ENCODE data around the gene SRP9. TPM values are rescaled to one million over a fixed set of nuclear protein-coding genes. Genes with fewer than 3 reads are reported as not detected.

Gene SRP9
- total RNA-seq, 1 donor from 2014 or later = 1,104 TPM

- Histone ChIP-seq H3K4me2 (no peak overlapping the region), H3K27me3 (peaks cover 17% of the 10 kb centered on the region), H3K36me3 (no peaks in the 10 kb centered on the region), H3K9me3 (ENCODE audit: low read depth) (no peaks in the 10 kb centered on the region), H3K79me2 (ENCODE audit: low read depth) (no peaks in the 10 kb centered on the region), H3F3A (ENCODE audit: low read depth) (no peaks in the 10 kb centered on the region), H3K9ac (no peak overlapping the region), H3K4me1 (peaks cover 14% of the 10 kb centered on the region), H2AFZ (replicated peaks) (no peak overlapping the region), H4K20me1 (ENCODE audit: low read depth) (no peaks in the 10 kb centered on the region), H3K27ac (no peak overlapping the region), H3K4me3 (no peak overlapping the region)
- no peaks in the 10 kb centered on the region for H3K9me3 Mint-ChIP-seq
- no peak for TF ChIP-seq CTCF (IDR thresholded peaks at IDR 0.05)
- no peak for TF ChIP-seq EZH2 (IDR thresholded peaks at IDR 0.05)
- TF ChIP-seq EZH2phosphoT487 (IDR thresholded peaks at IDR 0.05) = no peak
- H3K4me1 Mint-ChIP-seq = peaks cover 14% of the 10 kb centered on the region
- no peaks in the 10 kb centered on the region for H3K36me3 Mint-ChIP-seq
- H3K27me3 Mint-ChIP-seq (ENCODE audit: insufficient read depth, low read depth) = peaks cover 7% of the 10 kb centered on the region
- no peak overlapping the region for H3K27ac Mint-ChIP-seq
- no peak for DNase-seq (ENCODE audit: low spot score)
- no peak overlapping the region for H3K4me3 Mint-ChIP-seq
Observed at GRCh38 chr1:225737866-225738265, 39.8 kb upstream of the SRP9 start.

GRCh38 chr1:225738763-225739162, 38.9 kb upstream of the SRP9 start:
- Mint-ChIP-seq H3K27ac (no peak overlapping the region), H3K9me3 (no peaks in the 10 kb centered on the region), H3K4me3 (no peak overlapping the region), H3K27me3 (ENCODE audit: insufficient read depth, low read depth) (peaks cover 10% of the 10 kb centered on the region), H3K36me3 (no peaks in the 10 kb centered on the region), H3K4me1 (peaks cover 14% of the 10 kb centered on the region)
- TF ChIP-seq CTCF (IDR thresholded peaks at IDR 0.05) = no peak
- no peak for TF ChIP-seq EZH2 (IDR thresholded peaks at IDR 0.05)
- no peak for TF ChIP-seq EZH2phosphoT487 (IDR thresholded peaks at IDR 0.05)
- Histone ChIP-seq H3K27me3 (peaks cover 17% of the 10 kb centered on the region), H3F3A (ENCODE audit: low read depth) (no peaks in the 10 kb centered on the region), H3K9me3 (ENCODE audit: low read depth) (no peaks in the 10 kb centered on the region), H2AFZ (replicated peaks) (no peak overlapping the region), H3K79me2 (ENCODE audit: low read depth) (no peaks in the 10 kb centered on the region), H3K27ac (no peak overlapping the region), H4K20me1 (ENCODE audit: low read depth) (no peaks in the 10 kb centered on the region), H3K4me1 (peaks cover 14% of the 10 kb centered on the region), H3K9ac (no peak overlapping the region), H3K4me3 (no peak overlapping the region), H3K4me2 (no peak overlapping the region), H3K36me3 (no peaks in the 10 kb centered on the region)
- no peak for DNase-seq (ENCODE audit: low spot score)

- H3K36me3 Mint-ChIP-seq = no peaks in the 10 kb centered on the region
Observed at GRCh38 chr1:225739542-225740107, 38.0 kb upstream of the SRP9 start.

More at GRCh38 chr1:225739542-225740107, 38.0 kb upstream of the SRP9 start:
- Mint-ChIP-seq H3K4me3 (no peak overlapping the region), H3K9me3 (no peaks in the 10 kb centered on the region), H3K27ac (no peak overlapping the region), H3K27me3 (ENCODE audit: insufficient read depth, low read depth) (peaks cover 12% of the 10 kb centered on the region), H3K4me1 (peaks cover 14% of the 10 kb centered on the region)
- no peak for TF ChIP-seq CTCF (IDR thresholded peaks at IDR 0.05)
- TF ChIP-seq EZH2phosphoT487 (IDR thresholded peaks at IDR 0.05) = no peak
- TF ChIP-seq EZH2 (IDR thresholded peaks at IDR 0.05) = no peak
- Histone ChIP-seq H4K20me1 (ENCODE audit: low read depth) (no peaks in the 10 kb centered on the region), H3F3A (ENCODE audit: low read depth) (no peaks in the 10 kb centered on the region), H3K36me3 (no peaks in the 10 kb centered on the region), H2AFZ (replicated peaks) (no peak overlapping the region), H3K9me3 (ENCODE audit: low read depth) (no peaks in the 10 kb centered on the region), H3K79me2 (ENCODE audit: low read depth) (no peaks in the 10 kb centered on the region), H3K27ac (no peak overlapping the region), H3K4me2 (no peak overlapping the region), H3K27me3 (peaks cover 23% of the 10 kb centered on the region), H3K9ac (no peak overlapping the region), H3K4me3 (no peak overlapping the region), H3K4me1 (peaks cover 14% of the 10 kb centered on the region)
- no peak for DNase-seq (ENCODE audit: low spot score)
